Hepatocyte (in vitro differentiated cells): ENCODE data around the gene ZSCAN25.

Source experiments
- EZH2phosphoT487 ChIP-seq: fragments of 200-600 bp; sonication (generic); IDR thresholded peaks from one replicate; pipeline ENCODE4 v1.6.1; 2018; ENCODE audit warnings: antibody characterized with exemption, mild to moderate bottlenecking, low read depth, moderate library complexity; ENCODE audit not compliant: unreplicated experiment, severe bottlenecking
- TF ChIP-seq, protein P1 (sequence below): fragments of 200-600 bp; sonication (generic); IDR thresholded peaks from 2 replicates; pipeline ENCODE4 v1.5.1; 2016; ENCODE audit warnings: antibody characterized with exemption, mild to moderate bottlenecking; ENCODE audit not compliant: poor library complexity

DNA sequence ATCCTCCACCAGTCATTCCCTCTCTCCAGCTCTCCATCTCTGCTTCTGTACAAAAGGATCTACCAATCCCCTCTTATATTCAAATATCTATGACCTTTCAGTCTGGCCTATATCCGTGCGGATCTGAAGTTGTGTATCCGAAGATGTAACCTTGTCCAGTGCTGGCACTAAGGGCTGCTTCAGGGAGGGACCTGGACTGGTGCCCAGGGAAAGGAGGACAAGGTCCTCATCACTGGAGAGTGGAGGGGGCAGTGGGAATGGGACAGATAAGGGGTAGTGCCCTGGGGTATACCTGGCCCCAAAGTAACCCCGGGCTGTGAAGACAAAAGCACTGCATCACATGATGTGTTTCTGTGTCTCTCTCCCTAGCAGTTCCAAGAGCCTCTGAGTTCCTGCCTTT, 16.9 kb upstream of the ZSCAN25 start:
- TF ChIP-seq, protein P1, sequence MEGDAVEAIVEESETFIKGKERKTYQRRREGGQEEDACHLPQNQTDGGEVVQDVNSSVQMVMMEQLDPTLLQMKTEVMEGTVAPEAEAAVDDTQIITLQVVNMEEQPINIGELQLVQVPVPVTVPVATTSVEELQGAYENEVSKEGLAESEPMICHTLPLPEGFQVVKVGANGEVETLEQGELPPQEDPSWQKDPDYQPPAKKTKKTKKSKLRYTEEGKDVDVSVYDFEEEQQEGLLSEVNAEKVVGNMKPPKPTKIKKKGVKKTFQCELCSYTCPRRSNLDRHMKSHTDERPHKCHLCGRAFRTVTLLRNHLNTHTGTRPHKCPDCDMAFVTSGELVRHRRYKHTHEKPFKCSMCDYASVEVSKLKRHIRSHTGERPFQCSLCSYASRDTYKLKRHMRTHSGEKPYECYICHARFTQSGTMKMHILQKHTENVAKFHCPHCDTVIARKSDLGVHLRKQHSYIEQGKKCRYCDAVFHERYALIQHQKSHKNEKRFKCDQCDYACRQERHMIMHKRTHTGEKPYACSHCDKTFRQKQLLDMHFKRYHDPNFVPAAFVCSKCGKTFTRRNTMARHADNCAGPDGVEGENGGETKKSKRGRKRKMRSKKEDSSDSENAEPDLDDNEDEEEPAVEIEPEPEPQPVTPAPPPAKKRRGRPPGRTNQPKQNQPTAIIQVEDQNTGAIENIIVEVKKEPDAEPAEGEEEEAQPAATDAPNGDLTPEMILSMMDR, result no peak
- no peak for TF ChIP-seq EZH2phosphoT487
